ENCODE results near the gene NUP62.

NUP62 gene

DNA sequence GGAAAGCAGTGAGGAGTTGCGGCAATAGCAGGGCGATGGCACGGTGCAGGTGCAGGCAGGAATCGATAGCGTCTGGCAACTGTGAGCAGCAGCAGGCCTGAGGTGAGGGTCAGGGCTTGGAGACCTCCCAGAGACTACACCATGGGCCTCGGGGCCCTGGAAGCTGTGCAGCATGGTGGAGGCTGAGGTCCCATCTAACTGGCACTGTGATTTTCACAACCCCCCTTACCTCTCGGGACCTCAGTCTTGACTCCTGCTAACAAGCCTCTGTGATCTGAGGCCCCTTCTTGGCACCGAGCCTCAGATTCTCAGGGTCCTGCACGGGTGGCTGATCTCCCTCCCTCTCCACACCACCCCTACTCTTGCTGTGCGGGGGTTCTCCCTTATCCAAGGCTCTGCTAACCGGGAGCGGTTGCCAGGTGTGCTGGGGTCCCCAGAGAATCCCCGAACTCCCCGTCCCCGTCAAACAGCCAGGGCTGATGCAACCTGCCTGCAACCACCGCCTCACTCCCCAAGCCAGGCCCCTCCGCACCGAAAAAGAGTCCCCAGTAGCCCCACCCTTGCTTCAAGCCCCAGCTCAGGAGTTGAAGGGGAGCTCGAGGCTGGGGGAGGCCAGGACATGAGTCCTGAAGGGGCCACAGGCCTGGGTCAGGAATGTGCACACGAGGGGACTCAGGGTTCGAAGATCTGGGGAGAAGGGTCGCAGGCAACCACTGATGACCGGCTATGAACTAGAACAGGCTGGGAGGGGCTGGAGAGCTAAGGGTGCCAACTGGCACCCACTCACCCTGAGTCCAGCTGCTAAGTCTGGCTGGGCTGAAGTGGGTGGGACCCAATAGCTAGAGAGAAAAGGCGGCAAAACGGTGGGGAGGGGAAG is 5.1 kb downstream of the NUP62 start:
- no peak for DNase-seq

- DNase-seq = no peak
Observed at GRCh38 chr19:49923055-49924003, 6.0 kb downstream of the NUP62 start.

- no peak for DNase-seq
Observed at GRCh38 chr19:49921871-49922795, 7.2 kb downstream of the NUP62 start.

DNA sequence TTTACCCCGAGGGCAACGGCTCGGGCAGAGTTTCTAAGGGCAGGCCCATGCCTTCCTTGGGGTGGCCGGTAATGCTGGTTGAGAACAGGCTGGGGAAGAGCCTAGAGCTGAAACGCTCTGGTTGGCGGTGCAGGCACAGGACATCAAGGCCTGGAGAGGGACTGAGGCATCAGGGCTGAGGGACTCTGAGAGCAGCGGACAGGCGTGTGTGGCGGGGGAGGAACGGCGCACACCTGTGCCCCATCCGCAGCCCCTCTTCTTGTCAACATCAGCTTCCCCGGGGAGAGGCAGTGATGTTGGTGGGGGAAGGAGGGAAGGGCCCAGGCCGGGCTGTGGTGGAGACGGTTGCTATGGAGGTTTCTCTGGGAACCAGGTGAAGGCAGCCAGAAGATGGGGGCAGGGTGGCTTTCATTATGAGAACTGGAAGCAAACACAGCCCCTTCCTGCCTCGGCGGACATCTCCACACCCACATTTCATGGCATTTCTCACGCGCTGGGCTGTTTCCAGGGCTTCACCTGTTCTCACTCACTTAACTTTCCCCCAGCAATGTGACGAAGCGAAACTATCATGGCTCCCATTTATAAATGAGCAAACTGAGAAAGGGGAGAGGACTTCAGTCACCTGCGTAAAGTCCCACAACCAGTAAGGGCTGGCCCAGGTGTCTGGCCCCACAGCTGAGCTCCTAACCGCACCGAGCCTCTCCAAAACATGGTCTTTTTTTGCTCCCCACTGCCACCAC is 8.5 kb downstream of the NUP62 start:
- no peak for DNase-seq

DNA sequence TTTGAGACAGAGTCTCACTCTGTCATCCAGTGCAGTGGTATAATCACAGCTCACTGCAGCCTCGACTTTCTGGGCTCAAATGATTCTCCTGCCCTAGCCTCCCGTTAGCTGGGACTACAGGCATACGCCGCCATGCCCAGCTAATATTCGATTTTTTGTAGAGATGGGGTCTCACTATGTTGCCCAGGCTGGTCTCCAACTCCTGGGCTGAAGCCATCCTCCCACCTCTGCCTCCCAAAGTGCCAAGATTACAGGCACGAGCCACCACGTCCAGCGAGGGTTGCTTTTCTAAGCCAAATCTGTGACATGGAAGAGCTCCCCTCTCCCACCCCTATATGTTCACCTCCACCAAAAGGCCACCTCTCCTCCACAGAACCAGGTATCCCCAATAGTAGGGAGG is 11.2 kb downstream of the NUP62 start:
- no peak for DNase-seq

DNA sequence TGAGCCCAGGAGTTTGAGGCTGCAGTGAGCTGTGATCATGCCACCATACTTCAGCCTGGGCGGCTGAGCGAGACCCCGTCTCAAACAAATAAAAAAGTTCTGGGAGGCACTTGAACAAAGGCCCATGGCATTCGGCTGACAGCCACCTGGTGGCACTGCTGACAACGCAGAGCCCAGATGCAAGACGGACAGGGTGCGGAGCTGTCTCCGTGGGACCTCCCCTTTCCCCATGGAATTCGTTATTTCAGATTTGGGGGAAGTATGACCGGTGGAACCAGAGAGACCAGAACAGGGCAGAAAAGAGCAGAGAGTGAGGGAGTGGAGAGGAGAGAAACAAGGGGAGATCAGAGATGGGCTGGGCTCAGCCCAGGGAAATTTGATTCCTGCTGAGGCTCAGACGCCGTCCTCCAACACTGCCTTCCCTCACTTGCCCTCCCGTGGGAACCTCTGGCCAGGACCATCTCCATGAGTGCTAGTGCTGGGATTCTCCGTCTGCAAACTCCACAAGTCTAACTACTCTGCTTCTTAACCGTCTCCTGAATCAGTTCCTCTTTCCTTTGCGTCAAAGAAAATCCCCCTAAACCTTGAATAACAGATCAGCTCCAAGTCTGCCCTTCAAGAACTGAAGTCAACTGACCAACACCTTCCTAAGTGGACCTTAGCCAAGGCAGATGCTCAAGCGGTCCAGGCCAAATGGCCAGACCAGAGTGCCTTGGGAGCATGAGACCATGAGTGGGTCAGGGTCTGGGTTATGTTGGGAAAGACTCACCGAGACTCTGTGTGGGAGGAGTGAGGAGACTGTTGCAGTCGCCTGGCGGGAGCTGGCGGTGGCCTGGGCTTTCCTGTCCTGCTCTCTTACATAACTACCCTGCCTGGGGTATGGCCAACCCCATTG is 12.2 kb downstream of the NUP62 start:
- DNase-seq = no peak

- DNase-seq = no peak
Observed at GRCh38 chr19:49915271-49915670, 14.0 kb downstream of the NUP62 start.

GRCh38 chr19:49913720-49914119 is 15.6 kb downstream of the NUP62 start:
- DNase-seq = no peak

- DNase-seq = no peak
Observed at GRCh38 chr19:49912965-49913685, 16.2 kb downstream of the NUP62 start.

DNA sequence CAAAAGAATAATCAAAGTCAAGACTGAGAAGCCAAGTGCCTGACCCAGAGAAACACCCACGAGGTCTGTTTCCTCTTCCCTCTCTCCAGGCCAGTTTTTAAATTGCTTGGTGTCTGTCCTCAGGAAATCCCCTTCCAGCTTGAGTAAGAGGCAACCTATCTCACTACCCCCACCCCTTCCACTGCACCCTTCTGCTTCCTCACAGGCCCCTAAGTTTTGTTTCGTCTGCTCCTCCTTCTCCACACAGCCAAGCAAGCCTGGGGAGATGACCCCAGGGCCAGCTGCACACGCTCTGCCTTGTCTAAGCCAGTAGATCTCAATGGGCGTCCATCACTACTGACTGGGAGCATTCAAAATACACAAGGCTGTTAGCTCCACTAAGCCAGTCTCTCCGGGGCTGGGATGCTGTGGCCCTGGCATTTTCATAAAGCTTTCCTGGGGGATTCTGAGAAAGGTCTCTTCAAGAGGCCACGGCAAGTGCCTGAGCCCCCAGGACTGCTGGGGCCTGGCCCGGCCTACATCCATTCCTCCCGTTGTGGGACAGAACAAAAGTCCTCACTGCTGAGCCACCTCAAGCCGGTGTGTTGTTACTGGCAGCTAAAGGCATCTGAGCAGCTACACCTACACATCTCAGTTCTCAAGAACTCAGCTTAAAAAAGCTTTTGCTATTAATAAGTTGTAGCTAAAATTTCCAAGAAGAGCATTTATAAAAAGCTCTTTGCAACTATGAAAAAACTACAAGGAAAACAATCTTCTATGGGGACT is 17.7 kb downstream of the NUP62 start:
- DNase-seq = no peak

DNA sequence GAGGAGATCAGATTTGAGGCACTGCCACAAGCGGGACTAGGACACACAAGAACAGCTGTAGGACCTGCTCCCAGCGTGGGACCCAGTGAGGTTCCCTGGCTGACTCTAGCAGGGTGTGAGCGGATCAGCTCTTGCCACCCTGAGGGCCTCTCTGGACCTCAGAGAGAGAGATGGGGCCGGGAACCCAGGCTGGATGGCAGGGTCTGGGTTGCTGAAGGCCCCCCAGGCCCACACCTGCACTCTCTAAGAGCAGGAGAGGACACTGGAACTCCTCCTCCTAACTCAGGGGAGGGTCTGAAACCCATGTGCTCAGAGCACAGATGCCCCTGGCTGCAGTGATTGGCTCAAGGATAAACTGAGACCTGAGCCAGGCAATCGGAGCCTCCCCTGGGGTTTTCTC is 19.1 kb downstream of the NUP62 start:
- DNase-seq = no peak

GRCh38 chr19:49908480-49909420 is 20.6 kb downstream of the NUP62 start:
- DNase-seq = no peak

GRCh38 chr19:49907745-49908446 is 21.4 kb downstream of the NUP62 start:
- DNase-seq = no peak

DNA sequence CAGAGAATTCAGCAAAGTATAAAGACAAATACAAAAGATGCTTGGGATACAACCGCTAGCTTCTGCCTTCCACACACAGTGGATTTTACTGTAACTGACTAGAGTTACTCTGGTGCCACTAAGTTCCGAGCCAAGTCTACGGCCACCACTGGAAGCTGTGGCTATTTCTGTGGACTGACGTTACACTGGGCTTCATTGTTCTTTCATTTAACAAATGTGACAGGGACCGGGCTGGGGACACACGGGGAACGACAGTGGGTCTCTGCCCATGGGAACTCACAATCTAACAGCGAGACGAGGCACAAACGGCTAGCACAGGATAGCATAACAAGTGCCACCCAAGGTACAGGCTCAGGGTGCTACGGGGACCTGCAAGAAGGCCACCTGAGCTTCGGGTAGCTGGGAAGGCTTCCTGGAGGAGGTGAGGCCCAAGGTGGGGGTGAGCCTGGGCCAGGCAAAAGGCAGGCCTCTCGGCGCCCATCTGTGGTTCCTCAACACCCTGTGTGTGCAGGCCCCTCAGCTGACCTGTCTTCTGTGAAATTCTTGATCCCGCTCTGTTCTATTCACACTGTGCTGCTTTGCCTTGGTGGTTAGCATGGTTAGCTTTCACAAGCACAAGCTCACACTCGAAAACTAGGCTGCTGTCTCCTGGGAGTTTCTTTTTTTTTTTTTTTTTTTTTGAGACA is 22.3 kb downstream of the NUP62 start:
- no peak for DNase-seq

- no peak for DNase-seq
Observed at GRCh38 chr19:49904136-49904535, 25.2 kb downstream of the NUP62 start.

- no peak for DNase-seq
Observed at GRCh38 chr19:49896863-49897621, 32.3 kb downstream of the NUP62 start, which contains the start of gene IL4I1. Gene IL4I1, minus strand, starts transcription at chr19:49896887. Its CDS starts 727 bp downstream, at chr19:49896160.
